AML-193 (cell line): ENCODE results near the gene KCNIP3.
"Not testable (repeated sequence)": the region's sequence is repeated elsewhere in the genome, so short reads cannot be mapped to it uniquely, and the experiment has no call there.

Experiments used
- DNase-seq, 2 experiments: peaks; one replicate each; lab custom pipeline; 2025; lab: John Stamatoyannopoulos, UW

KCNIP3 gene

GRCh38 chr2:95387358-95387757 is 90.2 kb downstream of the KCNIP3 start:
- no peak for DNase-seq

- no peak for DNase-seq
Measured at GRCh38 chr2:95388091-95388692, 91.0 kb downstream of the KCNIP3 start.

- DNase-seq, result no peak
Measured at GRCh38 chr2:95388856-95389244, 91.7 kb downstream of the KCNIP3 start.

GRCh38 chr2:95389245-95390119 is 92.3 kb downstream of the KCNIP3 start:
- peak in 1 of 2 experiments; percentile 18 for DNase-seq

GRCh38 chr2:95390272-95390880 is 93.2 kb downstream of the KCNIP3 start:
- no peak for DNase-seq

GRCh38 chr2:95390881-95391321 is 93.8 kb downstream of the KCNIP3 start:
- DNase-seq, result no peak

- no peak for DNase-seq
Measured at GRCh38 chr2:95391641-95392310, 94.6 kb downstream of the KCNIP3 start.

GRCh38 chr2:95392320-95392719 is 95.2 kb downstream of the KCNIP3 start:
- DNase-seq, result no peak

- no peak for DNase-seq
Measured at GRCh38 chr2:95392730-95393455, 95.7 kb downstream of the KCNIP3 start.

GRCh38 chr2:95393901-95394300 is 96.8 kb downstream of the KCNIP3 start:
- DNase-seq, result no peak

- DNase-seq, result no peak
Measured at GRCh38 chr2:95399061-95399460, 101.9 kb downstream of the KCNIP3 start.

GRCh38 chr2:95401480-95401879 is 104.3 kb downstream of the KCNIP3 start:
- no peak for DNase-seq

- DNase-seq, result not testable (repeated sequence)
Measured at GRCh38 chr2:95402004-95402369, 104.8 kb downstream of the KCNIP3 start.

- peak; percentile 88 to 91 for DNase-seq
Measured at GRCh38 chr2:95402370-95403203, 105.4 kb downstream of the KCNIP3 start, which contains the start of gene FAHD2A. FAHD2A (plus strand) TSS chr2:95402708; CDS start chr2:95405559, 2,851 bp downstream.

- peak; percentile 31 to 53 for DNase-seq
Measured at GRCh38 chr2:95403204-95403721, 106.1 kb downstream of the KCNIP3 start.

GRCh38 chr2:95403824-95404223 is 106.7 kb downstream of the KCNIP3 start:
- not testable (repeated sequence) for DNase-seq

- not testable (repeated sequence) for DNase-seq
Measured at GRCh38 chr2:95404676-95405075, 107.5 kb downstream of the KCNIP3 start.

- DNase-seq, result not testable (repeated sequence)
Measured at GRCh38 chr2:95411239-95411638, 114.1 kb downstream of the KCNIP3 start.

GRCh38 chr2:95414015-95414594 is 117.0 kb downstream of the KCNIP3 start:
- DNase-seq, result peak in 1 of 2 experiments; percentile 55

- not testable (repeated sequence) for DNase-seq
Measured at GRCh38 chr2:95415138-95415537, 118.0 kb downstream of the KCNIP3 start.
